Stimulated activated CD4-positive, alpha-beta T cell treated with anti-CD3 and anti-CD28 coated beads, TNF-alpha, amount 100 ng/mL, for 4 hours (primary cell): ENCODE data around the gene GTF2I.
"Not testable (repeated sequence)": the region's sequence is repeated elsewhere in the genome, so short reads cannot be mapped to it uniquely, and the experiment has no call there.

Experiments used
- DNase-seq, 3 experiments: peaks; one replicate each; pipeline ENCODE4 v3.0.0-alpha.2; 2020; ENCODE audit warnings: low read depth in 3 of 3

The GTF2I gene

DNA sequence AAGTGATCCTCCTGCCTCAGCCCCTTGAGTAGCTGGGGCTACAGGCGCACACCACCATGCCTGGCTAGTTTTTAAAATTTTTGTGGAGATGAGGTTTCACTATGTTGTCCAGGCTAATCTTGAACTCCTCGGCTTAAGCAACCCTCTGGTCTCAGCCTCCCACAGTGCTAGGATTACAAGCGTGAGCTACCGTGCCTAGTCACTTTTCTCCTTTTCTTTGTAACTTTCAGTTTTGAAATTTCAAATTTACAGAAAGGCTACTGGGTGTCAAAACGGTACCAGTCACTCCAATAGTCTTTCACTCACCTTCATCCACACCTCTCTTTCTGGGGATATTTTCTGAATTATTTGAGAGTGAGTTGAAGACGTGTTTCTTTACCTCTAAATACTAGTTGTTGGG lies 117.6 kb downstream of the GTF2I start:
- not testable (repeated sequence) for DNase-seq

GRCh38 chr7:74779053-74779452 lies 121.5 kb downstream of the GTF2I start:
- DNase-seq, result not testable (repeated sequence)

- DNase-seq, result not testable (repeated sequence)
Measured at GRCh38 chr7:74781746-74782145, 124.2 kb downstream of the GTF2I start.

- not testable (repeated sequence) for DNase-seq
Measured at GRCh38 chr7:74783595-74783994, 126.1 kb downstream of the GTF2I start.

DNA sequence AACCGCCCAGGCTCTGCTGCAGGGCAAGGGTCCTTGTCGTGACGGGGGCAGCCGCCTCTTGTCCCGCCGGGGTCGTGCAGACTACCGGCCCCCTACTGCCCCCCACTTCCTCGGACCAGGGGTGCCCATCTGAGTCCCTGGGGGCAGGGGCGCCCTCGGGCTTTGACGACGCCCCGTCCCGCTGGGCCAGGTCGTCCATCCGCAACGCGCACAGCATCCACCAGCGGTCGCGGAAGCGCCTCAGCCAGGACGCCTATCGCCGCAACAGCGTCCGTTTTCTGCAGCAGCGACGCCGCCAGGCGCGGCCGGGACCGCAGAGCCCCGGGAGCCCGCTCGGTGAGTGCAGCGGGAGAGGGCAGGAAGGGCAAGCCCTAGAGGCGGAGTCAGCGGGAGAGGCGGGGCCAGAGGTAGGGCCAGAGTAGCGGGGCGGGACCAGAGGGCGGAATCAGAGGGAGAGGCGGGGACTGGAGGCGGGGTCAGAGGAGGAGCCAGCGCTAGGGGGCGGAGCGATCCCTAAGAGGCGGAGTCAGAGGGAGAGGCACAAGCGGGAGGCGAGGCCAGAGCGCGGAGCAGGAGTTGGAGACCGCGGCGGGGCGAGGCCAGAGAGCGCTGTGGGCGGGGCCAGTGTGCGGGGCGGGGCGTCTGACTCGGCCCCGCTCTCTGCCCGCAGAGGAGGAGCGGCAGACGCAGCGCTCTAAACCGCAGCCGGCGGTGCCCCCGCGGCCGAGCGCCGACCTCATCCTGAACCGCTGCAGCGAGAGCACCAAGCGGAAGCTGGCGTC lies 131.0 kb downstream of the GTF2I start:
- DNase-seq, result peak; percentile 91 to 97 (median 93)

- not testable (repeated sequence) for DNase-seq
Measured at GRCh38 chr7:74789200-74789736, 131.8 kb downstream of the GTF2I start.

DNA sequence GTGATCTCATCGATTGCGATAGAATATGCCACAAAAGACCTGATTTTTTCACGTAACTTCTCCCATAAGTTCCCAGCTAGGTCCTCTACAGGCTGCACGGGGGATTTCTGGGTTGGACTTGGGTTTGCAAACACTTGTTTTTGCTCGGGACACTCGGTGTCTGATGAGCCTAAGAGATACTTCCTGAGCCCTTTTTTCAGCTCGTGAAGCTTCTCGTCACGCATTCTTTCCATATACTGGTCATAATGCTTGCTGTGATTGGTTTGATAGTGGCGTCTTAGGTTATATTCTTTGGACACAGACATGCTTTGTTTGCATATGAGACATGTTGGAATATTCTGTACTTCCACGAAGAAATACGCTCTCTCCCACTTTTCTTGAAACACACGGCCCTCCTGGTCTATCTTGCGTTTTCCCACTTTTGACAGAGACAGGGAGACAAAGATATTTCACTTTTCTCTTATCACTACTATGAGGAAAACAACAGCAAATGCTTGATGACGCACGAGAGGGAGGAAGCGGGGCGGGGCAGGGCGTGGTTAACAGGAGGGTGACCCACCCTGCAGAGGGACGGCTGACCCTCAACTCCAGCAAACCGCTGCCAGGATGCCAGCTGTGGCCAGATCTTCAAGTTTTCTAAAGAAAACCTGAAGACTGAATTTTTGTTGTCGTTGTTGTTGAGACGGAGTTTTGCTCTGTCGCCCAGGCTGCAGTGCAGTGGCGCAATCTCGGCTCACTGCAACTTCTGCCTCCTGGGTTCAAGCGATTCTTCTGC lies 140.5 kb downstream of the GTF2I start:
- DNase-seq, result not testable (repeated sequence)

- DNase-seq, result not testable (repeated sequence)
Measured at GRCh38 chr7:74798644-74799043, 141.1 kb downstream of the GTF2I start.
